ENCODE measurements around the gene HADH. TPM values are rescaled to one million over a fixed set of nuclear protein-coding genes. Genes with fewer than 3 reads are reported as not detected.

Gene HADH
- total and polyA plus RNA-seq, 2 donors from 2014 or later, result 31.4 to 126 TPM

DNA sequence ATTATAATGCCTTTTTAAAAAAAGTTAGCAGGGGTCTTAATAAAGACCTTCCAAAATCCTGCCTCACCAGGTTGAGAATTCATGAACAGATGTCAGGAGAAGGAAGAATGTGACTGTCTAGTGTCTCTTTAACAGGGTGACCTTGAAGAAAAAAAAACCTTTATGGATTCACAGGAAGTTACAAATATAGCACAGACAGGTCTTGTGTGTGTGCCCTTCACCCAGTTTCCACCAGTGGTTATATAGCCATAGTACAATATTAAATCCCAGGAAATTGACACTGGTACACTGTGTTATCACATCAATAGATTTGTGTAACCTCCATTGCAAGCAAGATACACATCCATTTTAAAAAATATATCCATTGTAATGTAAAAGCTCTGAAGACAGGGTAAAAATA lies 43.7 kb downstream of the HADH start:
- Histone ChIP-seq H3K27ac (ENCODE audit: low read depth in 2 of 2, low read length in 2 of 2) (no peak overlapping the region), H3K27me3 (ENCODE audit: control insufficient read depth, insufficient read depth, low read length) (no peaks in the 10 kb centered on the region), H3K36me3 (ENCODE audit: control insufficient read depth in 2 of 3, insufficient read depth in 3 of 3, low read length in 3 of 3) (peaks cover 3 to 24% (median 16%) of the 10 kb centered on the region in 3 donors), H3K9ac (ENCODE audit: low read length in 3 of 3) (no peak overlapping the region), H3K9me3 (ENCODE audit: control insufficient read depth in 2 of 3, insufficient read depth in 1 of 3, low read length in 3 of 3) (no peaks in the 10 kb centered on the region), H3K4me3 (ENCODE audit: low read length in 3 of 3) (no peak overlapping the region), H3K4me1 (ENCODE audit: control insufficient read depth in 2 of 3, insufficient read depth in 2 of 3, low read depth in 1 of 3, low read length in 3 of 3) (no peaks in the 10 kb centered on the region)
- DNase-seq (no peak), FAIRE-seq (no peak)
- intact Hi-C loops (cut with DNase I), result no loop called here
- TF ChIP-seq, protein P1, sequence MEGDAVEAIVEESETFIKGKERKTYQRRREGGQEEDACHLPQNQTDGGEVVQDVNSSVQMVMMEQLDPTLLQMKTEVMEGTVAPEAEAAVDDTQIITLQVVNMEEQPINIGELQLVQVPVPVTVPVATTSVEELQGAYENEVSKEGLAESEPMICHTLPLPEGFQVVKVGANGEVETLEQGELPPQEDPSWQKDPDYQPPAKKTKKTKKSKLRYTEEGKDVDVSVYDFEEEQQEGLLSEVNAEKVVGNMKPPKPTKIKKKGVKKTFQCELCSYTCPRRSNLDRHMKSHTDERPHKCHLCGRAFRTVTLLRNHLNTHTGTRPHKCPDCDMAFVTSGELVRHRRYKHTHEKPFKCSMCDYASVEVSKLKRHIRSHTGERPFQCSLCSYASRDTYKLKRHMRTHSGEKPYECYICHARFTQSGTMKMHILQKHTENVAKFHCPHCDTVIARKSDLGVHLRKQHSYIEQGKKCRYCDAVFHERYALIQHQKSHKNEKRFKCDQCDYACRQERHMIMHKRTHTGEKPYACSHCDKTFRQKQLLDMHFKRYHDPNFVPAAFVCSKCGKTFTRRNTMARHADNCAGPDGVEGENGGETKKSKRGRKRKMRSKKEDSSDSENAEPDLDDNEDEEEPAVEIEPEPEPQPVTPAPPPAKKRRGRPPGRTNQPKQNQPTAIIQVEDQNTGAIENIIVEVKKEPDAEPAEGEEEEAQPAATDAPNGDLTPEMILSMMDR (IDR thresholded peaks at IDR 0.05; ENCODE audit: borderline replicate concordance, extremely low read depth, insufficient read depth), result no peak

DNA sequence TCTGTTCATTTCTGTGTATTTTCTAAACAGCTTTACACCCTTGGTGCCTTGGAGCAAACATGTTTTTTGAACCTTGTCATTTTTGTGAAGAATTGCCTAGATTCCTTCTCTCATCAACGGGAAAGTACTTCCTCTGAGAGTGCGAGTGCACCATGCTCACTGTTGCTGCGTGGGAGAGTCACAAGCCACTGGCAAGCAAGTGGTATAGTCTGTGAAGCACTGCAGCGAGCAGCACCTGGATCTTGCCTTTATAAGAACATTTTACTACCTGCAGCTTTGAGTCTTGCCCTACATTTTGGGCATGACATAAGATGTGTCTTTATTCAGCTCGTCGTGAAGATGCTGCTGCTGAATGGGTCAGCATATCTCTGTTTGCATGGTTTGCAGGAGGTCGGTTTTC lies 44.9 kb downstream of the HADH start:
- Histone ChIP-seq H3K9ac (ENCODE audit: low read length in 3 of 3) (no peak overlapping the region), H3K27me3 (ENCODE audit: control insufficient read depth, insufficient read depth, low read length) (no peaks in the 10 kb centered on the region), H3K4me3 (ENCODE audit: low read length in 3 of 3) (no peak overlapping the region), H3K4me1 (ENCODE audit: control insufficient read depth in 2 of 3, insufficient read depth in 2 of 3, low read depth in 1 of 3, low read length in 3 of 3) (no peaks in the 10 kb centered on the region), H3K9me3 (ENCODE audit: control insufficient read depth in 2 of 3, insufficient read depth in 1 of 3, low read length in 3 of 3) (no peaks in the 10 kb centered on the region), H3K27ac (ENCODE audit: low read depth in 2 of 2, low read length in 2 of 2) (no peak overlapping the region), H3K36me3 (ENCODE audit: control insufficient read depth in 2 of 3, insufficient read depth in 3 of 3, low read length in 3 of 3) (peaks cover 3 to 24% (median 9%) of the 10 kb centered on the region in 3 donors)
- DNase-seq (no peak), FAIRE-seq (no peak)
- intact Hi-C loops (cut with DNase I), result no loop called here
- TF ChIP-seq, protein P1 (IDR thresholded peaks at IDR 0.05; ENCODE audit: borderline replicate concordance, extremely low read depth, insufficient read depth), result no peak

DNA sequence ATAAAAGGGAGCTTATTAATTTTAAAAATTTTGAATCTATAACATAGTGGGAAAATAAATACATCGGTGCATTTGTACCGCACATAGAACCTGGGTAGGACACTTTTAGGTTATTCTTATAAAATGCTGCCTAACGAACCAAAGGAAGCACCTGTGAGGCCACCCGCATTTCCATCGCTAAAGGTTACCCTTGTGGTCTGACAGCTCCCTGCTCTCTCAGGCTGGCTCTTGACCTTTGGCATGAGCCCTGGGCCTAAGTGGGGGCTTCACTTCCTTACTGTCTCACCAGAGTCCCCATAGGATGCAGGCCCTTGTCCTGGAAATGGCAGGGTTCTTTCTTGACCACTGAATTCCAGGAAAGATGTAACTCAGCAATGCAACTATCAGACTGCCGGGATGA lies 46.0 kb downstream of the HADH start:
- intact Hi-C loops (cut with DNase I), result no loop called here
- H3K9ac ChIP-seq (ENCODE audit: low read length in 3 of 3), result no peak overlapping the region
- no peaks in the 10 kb centered on the region for H3K4me1 ChIP-seq (ENCODE audit: control insufficient read depth in 2 of 3, insufficient read depth in 2 of 3, low read depth in 1 of 3, low read length in 3 of 3)
- no peaks in the 10 kb centered on the region for H3K9me3 ChIP-seq (ENCODE audit: control insufficient read depth in 2 of 3, insufficient read depth in 1 of 3, low read length in 3 of 3)
- no peak overlapping the region for H3K4me3 ChIP-seq (ENCODE audit: low read length in 3 of 3)
- no peaks in the 10 kb centered on the region for H3K27me3 ChIP-seq (ENCODE audit: control insufficient read depth, insufficient read depth, low read length)
- TF ChIP-seq, protein P1 (IDR thresholded peaks at IDR 0.05; ENCODE audit: borderline replicate concordance, extremely low read depth, insufficient read depth), result no peak
- DNase-seq, result no peak
- no peak overlapping the region for H3K27ac ChIP-seq (ENCODE audit: low read depth in 2 of 2, low read length in 2 of 2)
- no peak for FAIRE-seq
- peaks cover 3 to 24% (median 9%) of the 10 kb centered on the region in 3 donors for H3K36me3 ChIP-seq (ENCODE audit: control insufficient read depth in 2 of 3, insufficient read depth in 3 of 3, low read length in 3 of 3)

DNA sequence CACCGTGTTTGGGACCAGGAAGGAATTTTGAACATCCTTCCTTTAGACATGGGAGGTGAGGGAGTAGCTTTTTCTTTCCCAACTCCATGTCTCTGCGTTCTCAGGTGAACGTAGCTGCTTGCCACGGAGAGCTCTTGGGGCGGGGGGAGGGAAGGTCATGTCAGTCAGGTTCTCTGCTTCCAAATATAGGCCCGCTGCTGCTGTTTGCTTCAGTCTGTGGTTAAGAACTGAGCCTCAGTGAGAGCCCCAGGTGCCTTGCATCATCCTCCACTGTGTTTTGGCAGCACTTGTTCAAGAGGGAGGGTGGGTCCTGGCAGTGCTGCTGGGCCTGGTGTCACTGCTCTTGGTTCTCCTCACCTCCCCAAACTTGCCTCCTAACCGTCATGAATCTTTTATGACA lies 46.5 kb downstream of the HADH start:
- Histone ChIP-seq H3K27me3 (ENCODE audit: control insufficient read depth, insufficient read depth, low read length) (no peaks in the 10 kb centered on the region), H3K9ac (ENCODE audit: low read length in 3 of 3) (no peak overlapping the region), H3K4me1 (ENCODE audit: control insufficient read depth in 2 of 3, insufficient read depth in 2 of 3, low read depth in 1 of 3, low read length in 3 of 3) (no peaks in the 10 kb centered on the region), H3K9me3 (ENCODE audit: control insufficient read depth in 2 of 3, insufficient read depth in 1 of 3, low read length in 3 of 3) (no peaks in the 10 kb centered on the region), H3K27ac (ENCODE audit: low read depth in 2 of 2, low read length in 2 of 2) (no peak overlapping the region), H3K36me3 (ENCODE audit: control insufficient read depth in 2 of 3, insufficient read depth in 3 of 3, low read length in 3 of 3) (peaks cover 3 to 20% (median 7%) of the 10 kb centered on the region in 3 donors), H3K4me3 (ENCODE audit: low read length in 3 of 3) (no peak overlapping the region)
- FAIRE-seq (no peak), DNase-seq (no peak)
- intact Hi-C loops (cut with DNase I), result no loop called here
- TF ChIP-seq, protein P1 (IDR thresholded peaks at IDR 0.05; ENCODE audit: borderline replicate concordance, extremely low read depth, insufficient read depth), result no peak
